ENCODE data around the gene HECTD1.

- TF ChIP-seq CTCF (IDR thresholded peaks at IDR 0.05; ENCODE audit: insufficient read depth, low read length) (no peak), POLR2AphosphoS5 (IDR thresholded peaks at IDR 0.05; ENCODE audit: low read depth) (no peak), GABPA (IDR thresholded peaks at IDR 0.05; ENCODE audit: low read depth) (no peak), REST (IDR thresholded peaks at IDR 0.05; ENCODE audit: insufficient replicate concordance, low read depth) (no peak)
Measured at GRCh38 chr14:31142455-31143087, 65.0 kb downstream of the HECTD1 start.

Measured in HL-60 (cell line).